IMR-90 (cell line): ENCODE measurements around the gene NUP210L. TPM values are rescaled to one million over a fixed set of nuclear protein-coding genes. Genes with fewer than 3 reads are reported as not detected.

ENCODE experiments used
- ATAC-seq: fragments of 200-7000 bp; cut with Tn5 transposase; 2 replicates; pipeline ENCODE4 v1.9.1; 2020; ENCODE audit warnings: low read depth, mild to moderate bottlenecking, moderate library complexity
- BruUV-seq: library from RNA; stranded (reverse); fragments of 400-500 nt; replicated peaks from 2 replicates; lab custom pipeline; 2021; lab: Mats Ljungman, UMichigan
- CTCF ChIA-PET: fragments of 300-600 bp; formaldehyde crosslinking; extraction: SDS; loops from one replicate; lab custom pipeline; 2021; ENCODE audit warnings: antibody characterized with exemption; lab: Yijun Ruan, JAX
- POLR2A ChIA-PET: fragments of 300-600 bp; sonication (Branson Sonifier 250); formaldehyde crosslinking; loops from one replicate; lab custom pipeline; 2022; ENCODE audit warnings: antibody characterized with exemption; ENCODE audit not compliant: unreplicated experiment; lab: Charles Lee
- DNase-seq: peaks from one replicate; pipeline ENCODE4 v3.0.0; 2013
- H2AFZ ChIP-seq: replicated peaks from 2 replicates; pipeline ENCODE3; 2013; ENCODE audit warnings: low read length, mild to moderate bottlenecking; ENCODE audit not compliant: poor library complexity
- H2AK5ac ChIP-seq: 2 replicates; pipeline ENCODE4 v1.6.1; 2013; ENCODE audit warnings: low read depth, low read length, inconsistent platforms
- H2AK9ac ChIP-seq: replicated peaks from 2 replicates; pipeline ENCODE3; 2013; ENCODE audit warnings: mild to moderate bottlenecking, low read depth, low read length, moderate library complexity; ENCODE audit not compliant: poor library complexity
- H2BK120ac ChIP-seq: 2 replicates; pipeline ENCODE4 v1.6.1; 2013; ENCODE audit warnings: low read depth, low read length, inconsistent platforms
- H2BK15ac ChIP-seq: 3 replicates; pipeline ENCODE4 v1.6.1; 2013; ENCODE audit warnings: low read depth, low read length, inconsistent platforms
- H2BK20ac ChIP-seq: 2 replicates; pipeline ENCODE4 v1.6.1; 2013; ENCODE audit warnings: low read depth, mild to moderate bottlenecking, inconsistent platforms, low read length, moderate library complexity
- H2BK5ac ChIP-seq: 2 replicates; pipeline ENCODE4 v1.6.1; 2013; ENCODE audit warnings: mild to moderate bottlenecking, low read depth, low read length, inconsistent platforms; ENCODE audit not compliant: poor library complexity, severe bottlenecking
- H3K14ac ChIP-seq: replicated peaks from 2 replicates; pipeline ENCODE4 v1.6.1; 2013; ENCODE audit warnings: low read depth, low read length, inconsistent platforms
- H3K18ac ChIP-seq: 2 replicates; pipeline ENCODE4 v1.6.1; 2013; ENCODE audit warnings: low read depth, low read length, control low read depth
- H3K23ac ChIP-seq: 2 replicates; pipeline ENCODE4 v1.6.1; 2013; ENCODE audit warnings: low read depth, low read length, inconsistent platforms
- H3K27ac ChIP-seq: 2 replicates; pipeline ENCODE4 v1.5.1; 2013; ENCODE audit warnings: mild to moderate bottlenecking, control low read depth, low read length; ENCODE audit not compliant: insufficient read depth
- H3K27me3 ChIP-seq: 2 replicates; pipeline ENCODE4 v1.6.1; 2013; ENCODE audit warnings: low read length; ENCODE audit not compliant: control insufficient read depth, insufficient read depth
- H3K36me3 ChIP-seq: 2 replicates; pipeline ENCODE4 v1.6.1; 2013; ENCODE audit warnings: low read length, mixed read lengths; ENCODE audit not compliant: control insufficient read depth, insufficient read depth
- H3K4ac ChIP-seq: 2 replicates; pipeline ENCODE4 v1.6.1; 2013; ENCODE audit warnings: low read depth, low read length, inconsistent platforms
- H3K4me1 ChIP-seq: 2 replicates; pipeline ENCODE4 v1.6.1; 2013; ENCODE audit warnings: low read length, mixed read lengths; ENCODE audit not compliant: control insufficient read depth, insufficient read depth
- H3K4me2 ChIP-seq: 2 replicates; pipeline ENCODE4 v1.6.1; 2013; ENCODE audit warnings: low read depth, mild to moderate bottlenecking, control low read depth, low read length, moderate library complexity
- H3K4me3 ChIP-seq: 2 replicates; pipeline ENCODE4 v1.5.1; 2013; ENCODE audit warnings: low read depth, mild to moderate bottlenecking, control low read depth, low read length, moderate library complexity; ENCODE audit not compliant: insufficient read depth
- H3K56ac ChIP-seq: 2 replicates; pipeline ENCODE4 v1.6.1; 2013; ENCODE audit warnings: low read length, inconsistent platforms; ENCODE audit not compliant: insufficient read depth; ENCODE audit errors: extremely low read depth
- H3K79me1 ChIP-seq, 2 experiments: 2 replicates each; pipeline ENCODE4 v1.6.1; 2013; ENCODE audit warnings: low read length in 2 of 2, inconsistent platforms in 1 of 2, low read depth in 1 of 2
- H3K9ac ChIP-seq: 2 replicates; pipeline ENCODE4 v1.6.1; 2013; ENCODE audit warnings: low read depth, low read length, control low read depth
- H3K9me1 ChIP-seq: 2 replicates; pipeline ENCODE4 v1.6.1; 2013; ENCODE audit warnings: low read length, inconsistent platforms; ENCODE audit not compliant: insufficient read depth
- H3K9me3 ChIP-seq: 2 replicates; pipeline ENCODE4 v1.6.1; 2013; ENCODE audit warnings: low read length; ENCODE audit not compliant: control insufficient read depth, insufficient read depth
- H4K20me1 ChIP-seq: 2 replicates; pipeline ENCODE4 v1.6.1; 2013; ENCODE audit warnings: low read length, inconsistent platforms; ENCODE audit not compliant: insufficient read depth
- H4K5ac ChIP-seq: 2 replicates; pipeline ENCODE4 v1.6.1; 2013; ENCODE audit warnings: mild to moderate bottlenecking, low read depth, low read length, control low read depth
- H4K8ac ChIP-seq, 2 experiments: 2 replicates each; pipeline ENCODE4 v1.6.1; 2013; ENCODE audit warnings: low read depth in 2 of 2, low read length in 2 of 2, control low read depth in 1 of 2, inconsistent platforms in 1 of 2
- H4K91ac ChIP-seq: 2 replicates; pipeline ENCODE4 v1.6.1; 2013; ENCODE audit warnings: low read depth, low read length, inconsistent platforms; ENCODE audit not compliant: insufficient read depth
- BHLHE40 ChIP-seq: fragments of 150-350 bp; IDR thresholded peaks from 2 replicates; pipeline ENCODE4 v1.6.1; 2016; ENCODE audit warnings: mild to moderate bottlenecking, low read depth, low read length
- CEBPB ChIP-seq: IDR thresholded peaks from 2 replicates; pipeline ENCODE4 v1.6.1; 2012; ENCODE audit warnings: low read depth, low read length, improper control_type of control experiment
- CHD1 ChIP-seq: IDR thresholded peaks from 2 replicates; pipeline ENCODE4 v1.6.1; 2012; ENCODE audit warnings: low read depth, low read length, improper control_type of control experiment
- CTCF ChIP-seq: conservative IDR thresholded peaks from 2 replicates; pipeline ENCODE4 v1.5.1; 2012; ENCODE audit warnings: mild to moderate bottlenecking, low read depth, low read length, improper control_type of control experiment
- ELK1 ChIP-seq: fragments of 150-350 bp; IDR thresholded peaks from 2 replicates; pipeline ENCODE4 v1.6.1; 2016; ENCODE audit warnings: low read depth, mild to moderate bottlenecking, low read length, moderate library complexity, borderline replicate concordance
- FOS ChIP-seq: fragments of 150-350 bp; IDR thresholded peaks from 2 replicates; pipeline ENCODE4 v1.6.1; 2016; ENCODE audit warnings: low read depth, low read length
- MAFK ChIP-seq: IDR thresholded peaks from 2 replicates; pipeline ENCODE4 v1.6.1; 2012; ENCODE audit warnings: low read depth, low read length, improper control_type of control experiment
- MAZ ChIP-seq: IDR thresholded peaks from 2 replicates; pipeline ENCODE4 v1.6.1; 2012; ENCODE audit warnings: low read depth, mild to moderate bottlenecking, low read length, improper control_type of control experiment, moderate library complexity, borderline replicate concordance
- MXI1 ChIP-seq: IDR thresholded peaks from 2 replicates; pipeline ENCODE4 v1.6.1; 2012; ENCODE audit warnings: low read depth, mild to moderate bottlenecking, low read length, moderate library complexity, borderline replicate concordance
- NFE2L2 ChIP-seq: fragments of 150-350 bp; IDR thresholded peaks from 2 replicates; pipeline ENCODE4 v1.6.1; 2016; ENCODE audit warnings: low read depth, mild to moderate bottlenecking, low read length
- POLR2A ChIP-seq: IDR thresholded peaks from 2 replicates; pipeline ENCODE4 v1.6.1; 2012; ENCODE audit warnings: mild to moderate bottlenecking, low read depth, low read length
- RAD21 ChIP-seq: IDR thresholded peaks from 2 replicates; pipeline ENCODE4 v1.6.1; 2012; ENCODE audit warnings: low read length, improper control_type of control experiment
- RCOR1 ChIP-seq: IDR thresholded peaks from 2 replicates; pipeline ENCODE4 v1.6.1; 2012; ENCODE audit warnings: mild to moderate bottlenecking, low read length, improper control_type of control experiment; ENCODE audit not compliant: insufficient replicate concordance
- RFX5 ChIP-seq: IDR thresholded peaks from 2 replicates; pipeline ENCODE4 v1.8.0; 2012; ENCODE audit warnings: low read depth, mild to moderate bottlenecking, low read length, moderate library complexity
- SMC3 ChIP-seq: fragments of 150-350 bp; IDR thresholded peaks from 2 replicates; pipeline ENCODE4 v1.6.1; 2016; ENCODE audit warnings: low read depth, mild to moderate bottlenecking, antibody characterized with exemption, low read length, moderate library complexity
- USF2 ChIP-seq: fragments of 150-350 bp; IDR thresholded peaks from 2 replicates; pipeline ENCODE4 v1.6.1; 2017; ENCODE audit warnings: mild to moderate bottlenecking, antibody characterized with exemption, low read length, low read depth
- dilution Hi-C: fragments of 300-500 bp; cut with HindIII; formaldehyde crosslinking; loops from one replicate; pipeline ENCODE4 v1.14.3; 2018; ENCODE audit warnings: low sequenced_read_pairs; ENCODE audit not compliant: unreplicated experiment
- in situ Hi-C: fragments of 300-500 bp; cut with MboI; formaldehyde crosslinking; loops from 3 replicates; pipeline ENCODE4 v1.14.3; 2019; ENCODE audit warnings: low sequenced_read_pairs, inconsistent platforms, mixed read lengths
- intact Hi-C: fragments of 100-400 bp; cut with micrococcal nuclease; formaldehyde crosslinking; loops from 2 replicates; pipeline ENCODE4 v1.10.0; 2022
- polyA plus RNA-seq, 3 experiments: library from polyadenylated mRNA; depleted of rRNA; stranded (reverse); fragments of >200 nt; gene quantifications; 2 replicates each; pipeline ENCODE4 v1.2.3, GENCODE V29; 2012; ENCODE audit warnings: low replicate concordance in 1 of 3
- total RNA-seq: library from RNA; depleted of rRNA; stranded (reverse); fragments of >200 nt; gene quantifications from 2 replicates; pipeline ENCODE4 v1.2.3, GENCODE V29; 2012

NUP210L gene
- total and polyA plus RNA-seq, 2 of the 4 experiments (the other 2 are of a cell fraction), result under 0.01 to 0.02 TPM

GRCh38 chr1:154159554-154159953 is 4.7 kb upstream of the NUP210L start:
- Histone ChIP-seq H3K4me1 (peaks cover 6% of the 10 kb centered on the region), H2AFZ (no peak overlapping the region), H3K36me3 (peaks cover 52% of the 10 kb centered on the region), H4K8ac (no peak overlapping the region), H3K79me1 (peaks cover 28 to 55% of the 10 kb centered on the region in 2 experiments), H2BK5ac (no peak overlapping the region), H3K56ac (no peak overlapping the region), H2AK5ac (no peak overlapping the region), H3K4me3 (no peak overlapping the region), H2BK20ac (no peak overlapping the region), H2AK9ac (no peak overlapping the region), H3K27me3 (no peaks in the 10 kb centered on the region), H3K9me3 (no peaks in the 10 kb centered on the region), H3K27ac (no peak overlapping the region), H3K4me2 (no peak overlapping the region), H4K5ac (no peak overlapping the region), H4K20me1 (peaks cover 29% of the 10 kb centered on the region), H3K4ac (no peak overlapping the region), H3K14ac (no peak overlapping the region), H3K9ac (no peak overlapping the region), H3K9me1 (peaks cover 6% of the 10 kb centered on the region), H3K18ac (no peak overlapping the region), H2BK120ac (no peak overlapping the region), H2BK15ac (no peak overlapping the region), H4K91ac (no peak overlapping the region), H3K23ac (no peak overlapping the region)
- in situ Hi-C loops, result no loop called here
- intact Hi-C loops, result no loop called here
- DNase-seq (no peak), ATAC-seq (no peak)
- dilution Hi-C loops, result no loop called here
- TF ChIP-seq CEBPB (no peak), RAD21 (no peak), MXI1 (no peak), FOS (no peak), SMC3 (no peak), MAZ (no peak), POLR2A (no peak), USF2 (no peak), NFE2L2 (no peak), BHLHE40 (no peak), MAFK (no peak), ELK1 (no peak), RFX5 (no peak), RCOR1 (no peak), CTCF (no peak), CHD1 (no peak)
- ChIA-PET POLR2A (interaction anchor here (0.6 to 0.7 kb wide), 2 partner anchors 39 to 270 kb away, joined by 3 to 12 read pairs; no protein-coding TSS in a partner anchor), CTCF (no interaction called here)
- BruUV-seq, result no TSS peak
